Activated naive CD8-positive, alpha-beta T cell treated with anti-CD3 and anti-CD28 coated beads, Interleukin-2, amount 10 ng/mL, durations not matched to agents 7 days and 5 days (primary cell): ENCODE results near the gene SEPTIN3. TPM values are rescaled to one million over a fixed set of nuclear protein-coding genes. Genes with fewer than 3 reads are reported as not detected.
A peak's percentile ranks its signal among the peaks of the same experiment; 100 is the strongest.

ENCODE experiments used
- ATAC-seq: fragments of 150-1000 bp; cut with Tn5 transposase; one replicate; pipeline ENCODE4 v1.10.0; 2021; ENCODE audit warnings: low read depth, moderate library complexity
- POLR2A ChIA-PET: fragments of 350-600 bp; sonication (Branson Sonifier 250); formaldehyde crosslinking; loops from one replicate; lab custom pipeline; 2021; ENCODE audit warnings: antibody characterized with exemption; lab: Charles Lee
- DNase-seq: peaks from one replicate; pipeline ENCODE4 v3.0.0; 2021
- H3K27ac Mint-ChIP-seq: one replicate; pipeline ENCODE4 v1.8.0; 2022; ENCODE audit warnings: mild to moderate bottlenecking, mixed read lengths
- H3K27me3 Mint-ChIP-seq: one replicate; pipeline ENCODE4 v1.8.0; 2022; ENCODE audit warnings: mild to moderate bottlenecking, moderate library complexity, mixed read lengths
- H3K36me3 Mint-ChIP-seq: one replicate; pipeline ENCODE4 v1.8.0; 2021; ENCODE audit warnings: mild to moderate bottlenecking, mixed read lengths
- H3K4me1 Mint-ChIP-seq: one replicate; pipeline ENCODE4 v1.8.0; 2021; ENCODE audit warnings: mixed read lengths
- H3K4me3 Mint-ChIP-seq: one replicate; pipeline ENCODE4 v1.8.0; 2022; ENCODE audit warnings: mild to moderate bottlenecking, moderate library complexity, mixed read lengths
- H3K9me3 Mint-ChIP-seq: one replicate; pipeline ENCODE4 v1.8.0; 2021; ENCODE audit warnings: mixed read lengths
- total RNA-seq, 2 experiments: library from RNA; stranded (reverse); gene quantifications; one replicate each; pipeline ENCODE4 v1.2.3, GENCODE V29; 2021

The SEPTIN3 gene
- under 1 TPM; 0.31 to 0.42 TPM for total RNA-seq

- Mint-ChIP-seq H3K4me1 (no peaks in the 10 kb centered on the region), H3K27me3 (peaks cover 6% of the 10 kb centered on the region), H3K4me3 (no peak within 1 kb of the TSS), H3K36me3 (no peaks in the 10 kb centered on the region), H3K9me3 (no peaks in the 10 kb centered on the region), H3K27ac (no peak within 1 kb of the TSS)
- ATAC-seq (no peak), DNase-seq (no peak)
- POLR2A ChIA-PET: no interaction called here
These were observed at the start of gene SEPTIN3 for GRCh38 chr22:41969110-41969646. Gene SEPTIN3, plus strand, starts transcription at chr22:41969443. Its CDS starts 2,050 bp downstream, at chr22:41971493.

- Mint-ChIP-seq H3K36me3 (no peaks in the 10 kb centered on the region), H3K9me3 (no peaks in the 10 kb centered on the region), H3K27me3 (peaks cover 42% of the 10 kb centered on the region), H3K4me1 (peaks cover 15% of the 10 kb centered on the region), H3K4me3 (peak overlapping the region; percentile 62), H3K27ac (no peak overlapping the region)
- no peak for ATAC-seq
- POLR2A ChIA-PET: no interaction called here
- no peak for DNase-seq
These were observed 48.8 kb upstream of the SEPTIN3 start for GRCh38 chr22:41920271-41920976.

- Mint-ChIP-seq H3K4me1 (peaks cover 13% of the 10 kb centered on the region), H3K4me3 (no peak overlapping the region), H3K36me3 (no peaks in the 10 kb centered on the region), H3K9me3 (no peaks in the 10 kb centered on the region), H3K27me3 (peaks cover 33% of the 10 kb centered on the region), H3K27ac (no peak overlapping the region)
- POLR2A ChIA-PET: interaction anchor here (0.6 kb wide), 1 partner anchor 13 kb away, joined by 3 read pairs; no protein-coding TSS in a partner anchor
- DNase-seq (no peak), ATAC-seq (no peak)
These were observed 46.9 kb upstream of the SEPTIN3 start for GRCh38 chr22:41922328-41922727.

- H3K36me3 Mint-ChIP-seq: no peaks in the 10 kb centered on the region
These were observed 46.2 kb upstream of the SEPTIN3 start for GRCh38 chr22:41922940-41923594.

GRCh38 chr22:41923595-41924276 lies 45.5 kb upstream of the SEPTIN3 start:
- POLR2A ChIA-PET: no interaction called here
- Mint-ChIP-seq H3K36me3 (no peaks in the 10 kb centered on the region), H3K27ac (no peak overlapping the region), H3K4me3 (no peak overlapping the region), H3K4me1 (peaks cover 9% of the 10 kb centered on the region), H3K27me3 (peaks cover 28% of the 10 kb centered on the region), H3K9me3 (no peaks in the 10 kb centered on the region)
- ATAC-seq: no peak
- no peak for DNase-seq

More at GRCh38 chr22:41922940-41923594, 46.2 kb upstream of the SEPTIN3 start:
- POLR2A ChIA-PET: interaction anchor here (0.6 kb wide), 1 partner anchor 12 kb away, joined by 3 read pairs; no protein-coding TSS in a partner anchor
- peaks cover 32% of the 10 kb centered on the region for H3K27me3 Mint-ChIP-seq
- H3K27ac Mint-ChIP-seq: no peak overlapping the region
- no peak for ATAC-seq
- no peaks in the 10 kb centered on the region for H3K9me3 Mint-ChIP-seq
- H3K4me3 Mint-ChIP-seq: no peak overlapping the region
- peaks cover 12% of the 10 kb centered on the region for H3K4me1 Mint-ChIP-seq
- DNase-seq: no peak

GRCh38 chr22:41925783-41926460 lies 43.3 kb upstream of the SEPTIN3 start:
- Mint-ChIP-seq H3K9me3 (no peaks in the 10 kb centered on the region), H3K27me3 (peaks cover 25% of the 10 kb centered on the region)

GRCh38 chr22:41927813-41928212 lies 41.4 kb upstream of the SEPTIN3 start:
- ATAC-seq: no peak
- Mint-ChIP-seq H3K36me3 (no peaks in the 10 kb centered on the region), H3K27ac (no peak overlapping the region), H3K27me3 (peaks cover 20% of the 10 kb centered on the region), H3K4me3 (no peak overlapping the region), H3K4me1 (peaks cover 2% of the 10 kb centered on the region), H3K9me3 (no peaks in the 10 kb centered on the region)
- POLR2A ChIA-PET: no interaction called here
- no peak for DNase-seq

More at GRCh38 chr22:41925783-41926460, 43.3 kb upstream of the SEPTIN3 start:
- POLR2A ChIA-PET: interaction anchor here (1.2 to 2.8 kb wide), 5 partner anchors 10 to 145 kb away, joined by 3 to 15 read pairs (median 5); partner anchors contain the start of gene CENPM
- ATAC-seq: peak; percentile 82
- H3K4me1 Mint-ChIP-seq: peaks cover 2% of the 10 kb centered on the region
- no peak overlapping the region for H3K27ac Mint-ChIP-seq
- DNase-seq: peak; percentile 87
- H3K4me3 Mint-ChIP-seq: peak overlapping the region; percentile 63
- H3K36me3 Mint-ChIP-seq: no peaks in the 10 kb centered on the region

GRCh38 chr22:41928593-41929417 lies 40.4 kb upstream of the SEPTIN3 start:
- DNase-seq: no peak
- Mint-ChIP-seq H3K4me1 (peaks cover 5% of the 10 kb centered on the region), H3K36me3 (no peaks in the 10 kb centered on the region), H3K27ac (no peak overlapping the region), H3K4me3 (no peak overlapping the region), H3K27me3 (peaks cover 20% of the 10 kb centered on the region), H3K9me3 (no peaks in the 10 kb centered on the region)
- ATAC-seq: no peak
- POLR2A ChIA-PET: interaction anchor here (0.8 kb wide), 1 partner anchor 9 kb away, joined by 3 read pairs; no protein-coding TSS in a partner anchor

- Mint-ChIP-seq H3K27me3 (peaks cover 20% of the 10 kb centered on the region), H3K9me3 (no peaks in the 10 kb centered on the region), H3K36me3 (no peaks in the 10 kb centered on the region), H3K4me1 (peaks cover 7% of the 10 kb centered on the region), H3K4me3 (no peak overlapping the region), H3K27ac (no peak overlapping the region)
- DNase-seq: no peak
- POLR2A ChIA-PET: interaction anchor here (0.9 kb wide), 1 partner anchor 57 kb away, joined by 6 read pairs; no protein-coding TSS in a partner anchor
- no peak for ATAC-seq
These were observed 39.8 kb upstream of the SEPTIN3 start for GRCh38 chr22:41929418-41929810.

GRCh38 chr22:41931701-41932269 lies 37.5 kb upstream of the SEPTIN3 start:
- H3K4me1 Mint-ChIP-seq: peaks cover 7% of the 10 kb centered on the region
- POLR2A ChIA-PET: no interaction called here
- no peak overlapping the region for H3K27ac Mint-ChIP-seq
- H3K4me3 Mint-ChIP-seq: no peak overlapping the region
- H3K27me3 Mint-ChIP-seq: peaks cover 9% of the 10 kb centered on the region
- DNase-seq (no peak), ATAC-seq (no peak)
- no peaks in the 10 kb centered on the region for H3K9me3 Mint-ChIP-seq
- H3K36me3 Mint-ChIP-seq: peaks cover 2% of the 10 kb centered on the region

GRCh38 chr22:41932353-41932752 lies 36.9 kb upstream of the SEPTIN3 start:
- POLR2A ChIA-PET: no interaction called here
- H3K36me3 Mint-ChIP-seq: peaks cover 2% of the 10 kb centered on the region
- ATAC-seq (no peak), DNase-seq (no peak)
- peaks cover 4% of the 10 kb centered on the region for H3K27me3 Mint-ChIP-seq
- no peaks in the 10 kb centered on the region for H3K9me3 Mint-ChIP-seq
- peaks cover 7% of the 10 kb centered on the region for H3K4me1 Mint-ChIP-seq
- no peak overlapping the region for H3K4me3 Mint-ChIP-seq
- no peak overlapping the region for H3K27ac Mint-ChIP-seq
